HAP-1 (cell line): ENCODE results near the gene IP6K2.
"Not testable (repeated sequence)": the region's sequence is repeated elsewhere in the genome, so short reads cannot be mapped to it uniquely, and the experiment has no call there.

Experiments used
- DNase-seq, 2 experiments: peaks; one replicate each; pipeline ENCODE4 v3.0.0-alpha.2; 2016 to 2020; ENCODE audit warnings: low spot score in 2 of 2
- H3K27me3 ChIP-seq: fragments of 250-450 bp; sonication (Bioruptor Pico); 2 replicates; pipeline ENCODE4 v1.5.1; 2020; ENCODE audit warnings: low read depth, mild to moderate bottlenecking, moderate library complexity
- H3K36me3 ChIP-seq: fragments of 250-450 bp; sonication (Bioruptor Pico); replicated peaks from 2 replicates; pipeline ENCODE4 v1.5.1; 2020; ENCODE audit warnings: mild to moderate bottlenecking
- H3K4me1 ChIP-seq: fragments of 250-450 bp; sonication (Bioruptor Pico); 2 replicates; pipeline ENCODE4 v1.5.1; 2020; ENCODE audit warnings: mild to moderate bottlenecking
- H3K4me3 ChIP-seq: fragments of 250-450 bp; sonication (Bioruptor Pico); 2 replicates; pipeline ENCODE4 v1.5.1; 2020; ENCODE audit warnings: mild to moderate bottlenecking, moderate library complexity
- H3K9me3 ChIP-seq: fragments of 250-450 bp; sonication (Bioruptor Pico); 2 replicates; pipeline ENCODE4 v1.5.1; 2020; ENCODE audit warnings: mild to moderate bottlenecking, moderate library complexity
- in situ Hi-C: fragments of 300-500 bp; cut with MboI; formaldehyde crosslinking; loops from 3 replicates; pipeline ENCODE4 v1.14.3; 2020; ENCODE audit warnings: low sequenced_read_pairs, inconsistent platforms, mixed read lengths

IP6K2 gene

DNA sequence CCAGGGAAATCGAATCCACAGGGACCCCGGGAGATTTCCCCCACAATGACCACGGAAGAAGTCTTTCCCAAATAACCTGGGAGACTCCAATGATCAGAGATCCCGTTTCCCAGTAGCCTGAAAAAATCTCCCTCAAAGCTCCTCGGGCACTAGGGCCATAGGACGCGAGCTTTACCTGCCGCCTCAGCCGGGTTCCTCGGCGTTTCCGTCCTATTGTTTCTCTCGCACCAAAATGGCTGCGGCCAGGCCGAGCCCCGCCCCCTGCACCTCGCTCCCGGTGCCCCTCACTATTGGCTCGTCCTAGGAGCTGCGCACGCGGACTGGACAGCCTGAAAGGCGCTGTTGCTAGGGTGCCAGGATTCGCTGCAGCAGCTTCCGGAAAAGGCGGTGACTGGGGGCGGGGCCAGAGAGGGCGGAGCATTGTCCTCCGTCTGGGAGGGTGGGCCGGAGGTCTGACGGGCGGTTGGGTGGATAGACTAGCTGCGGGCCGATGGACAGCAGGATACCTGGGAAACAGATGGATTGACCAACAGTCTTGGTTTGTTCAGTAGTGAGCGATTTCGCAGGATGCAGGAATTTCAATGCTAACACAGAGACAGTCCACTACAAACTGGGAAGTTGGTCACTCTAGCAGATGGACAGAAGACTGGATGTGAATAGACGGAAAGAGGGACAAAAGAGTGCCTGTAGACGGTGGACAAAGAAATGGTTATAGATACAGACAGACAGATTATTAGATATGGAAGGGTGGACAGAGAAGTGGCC, at the start of gene IP6K2:
Gene IP6K2 (minus strand): TSS at position 240 of the 765 bp plus-strand sequence. CDS start 21,930 bp downstream, outside the sequence.
- H3K27me3 ChIP-seq = no peaks in the 10 kb centered on the region
- DNase-seq = peak; percentile 97 to 100
- no peaks in the 10 kb centered on the region for H3K9me3 ChIP-seq
- peak within 1 kb of the TSS; percentile 83 for H3K4me3 ChIP-seq
- H3K36me3 ChIP-seq = peaks cover 21% of the 10 kb centered on the region
- in situ Hi-C loops = no loop called here
- peaks cover 3% of the 10 kb centered on the region; the same call in 1 of the 2 replicates for H3K4me1 ChIP-seq

DNA sequence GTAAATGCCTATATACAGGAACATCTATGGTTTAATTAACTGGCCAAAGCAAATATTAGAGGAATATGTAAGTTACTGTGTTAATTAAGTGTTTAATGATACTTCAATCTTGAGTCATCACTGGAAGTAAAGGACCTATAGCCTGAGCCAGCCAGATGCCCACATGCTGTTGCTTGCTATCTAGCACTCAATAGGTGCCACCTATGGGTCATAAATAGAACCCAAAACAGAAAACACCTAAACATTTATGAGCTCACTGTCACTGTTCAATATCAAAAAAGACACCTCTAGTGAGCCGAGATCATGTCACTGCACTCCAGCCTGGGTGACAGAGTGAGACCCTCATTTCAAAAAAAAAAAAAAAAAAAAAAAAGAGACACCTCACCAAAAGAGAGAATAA, 48.4 kb upstream of the IP6K2 start:
- in situ Hi-C loops = no loop called here
- DNase-seq = no peak
- no peaks in the 10 kb centered on the region for H3K4me1 ChIP-seq

GRCh38 chr3:48762816-48763215, 45.8 kb upstream of the IP6K2 start:
- in situ Hi-C loops = no loop called here
- H3K36me3 ChIP-seq = peaks cover 10% of the 10 kb centered on the region

More for the DNA sequence above, 48.4 kb upstream of the IP6K2 start:
- H3K4me3 ChIP-seq = no peak overlapping the region
- H3K27me3 ChIP-seq = no peaks in the 10 kb centered on the region
- peaks cover 16% of the 10 kb centered on the region for H3K36me3 ChIP-seq
- no peaks in the 10 kb centered on the region for H3K9me3 ChIP-seq

DNA sequence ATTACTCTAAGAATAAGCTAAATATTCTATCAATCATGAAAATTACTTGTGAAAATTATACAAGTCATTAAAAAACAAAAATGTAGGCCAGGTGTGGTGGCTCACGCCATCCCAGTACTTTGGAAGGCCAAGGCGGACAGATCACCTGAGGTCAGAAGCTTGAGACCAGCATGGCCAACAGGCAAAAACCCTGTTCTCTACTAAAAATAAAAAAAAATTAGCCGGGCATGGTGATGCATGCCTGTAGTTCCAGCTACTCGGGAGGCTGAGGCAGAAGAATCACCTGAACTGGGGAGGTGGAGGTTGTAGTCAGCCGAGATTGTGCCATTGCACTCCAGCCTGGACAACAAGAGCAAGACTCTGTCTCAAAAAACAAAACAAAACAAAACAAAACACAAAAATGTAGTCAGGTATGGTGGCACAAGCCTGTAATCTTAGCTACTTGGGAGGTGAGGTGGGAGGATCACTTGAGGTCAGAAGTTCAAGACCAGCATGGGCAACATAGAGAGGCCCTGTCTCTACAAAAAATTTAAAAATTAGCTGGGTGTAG, 43.0 kb upstream of the IP6K2 start:
- H3K4me1 ChIP-seq, in situ Hi-C loops, H3K9me3 ChIP-seq, DNase-seq, H3K4me3 ChIP-seq, H3K27me3 ChIP-seq: not testable (repeated sequence)
- peaks cover 17% of the 10 kb centered on the region for H3K36me3 ChIP-seq

More at GRCh38 chr3:48762816-48763215, 45.8 kb upstream of the IP6K2 start:
- no peaks in the 10 kb centered on the region for H3K9me3 ChIP-seq
- no peaks in the 10 kb centered on the region for H3K4me1 ChIP-seq
- H3K27me3 ChIP-seq = no peaks in the 10 kb centered on the region
- no peak overlapping the region for H3K4me3 ChIP-seq
- DNase-seq = no peak

DNA sequence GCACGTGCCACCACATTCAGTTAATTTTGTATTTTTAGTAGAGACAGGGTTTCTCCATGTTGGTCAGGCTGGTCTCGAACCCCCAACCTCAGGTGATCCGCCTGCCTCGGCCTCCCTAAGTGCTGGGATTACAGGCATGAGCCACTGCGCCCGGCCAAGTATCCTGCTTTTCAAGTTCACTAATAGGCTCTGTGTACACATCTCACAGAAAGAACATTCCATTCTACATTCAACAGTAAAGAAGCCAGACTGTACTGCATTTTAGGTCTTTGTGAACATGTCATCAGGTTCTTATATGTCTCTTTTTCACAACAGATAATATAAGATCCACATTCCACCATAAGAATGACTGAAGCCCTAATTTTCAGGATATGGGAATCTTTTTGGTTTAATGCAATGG, 42.5 kb upstream of the IP6K2 start:
- in situ Hi-C loops = not testable (repeated sequence)

DNA sequence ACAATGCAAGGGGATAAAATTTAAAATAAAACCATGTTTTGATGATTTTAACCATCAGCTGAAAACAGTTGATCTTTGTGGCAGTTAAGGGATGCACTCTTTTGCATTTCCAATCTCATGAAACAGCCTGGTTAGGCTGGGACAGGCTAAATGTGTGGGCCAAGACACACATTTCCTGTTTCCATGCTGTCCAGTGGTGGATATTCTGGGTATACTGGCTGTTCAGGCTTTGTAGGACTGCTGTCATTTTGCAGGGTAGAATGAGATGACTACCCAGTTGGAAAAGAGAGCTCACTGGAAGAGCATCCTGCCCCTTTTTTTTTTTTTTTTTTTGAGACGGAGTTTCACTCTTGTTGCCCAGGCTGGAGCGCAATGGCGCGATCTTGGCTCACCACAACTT, 42.0 kb upstream of the IP6K2 start:
- no peaks in the 10 kb centered on the region for H3K9me3 ChIP-seq
- no peak for DNase-seq
- no peak overlapping the region for H3K4me3 ChIP-seq
- H3K36me3 ChIP-seq = peaks cover 9% of the 10 kb centered on the region
- in situ Hi-C loops = no loop called here
- no peaks in the 10 kb centered on the region for H3K27me3 ChIP-seq
- no peaks in the 10 kb centered on the region for H3K4me1 ChIP-seq

More for the DNA sequence above, 42.5 kb upstream of the IP6K2 start:
- not testable (repeated sequence) for DNase-seq, H3K4me1 ChIP-seq, H3K4me3 ChIP-seq, H3K9me3 ChIP-seq, H3K27me3 ChIP-seq
- peaks cover 12% of the 10 kb centered on the region for H3K36me3 ChIP-seq

DNA sequence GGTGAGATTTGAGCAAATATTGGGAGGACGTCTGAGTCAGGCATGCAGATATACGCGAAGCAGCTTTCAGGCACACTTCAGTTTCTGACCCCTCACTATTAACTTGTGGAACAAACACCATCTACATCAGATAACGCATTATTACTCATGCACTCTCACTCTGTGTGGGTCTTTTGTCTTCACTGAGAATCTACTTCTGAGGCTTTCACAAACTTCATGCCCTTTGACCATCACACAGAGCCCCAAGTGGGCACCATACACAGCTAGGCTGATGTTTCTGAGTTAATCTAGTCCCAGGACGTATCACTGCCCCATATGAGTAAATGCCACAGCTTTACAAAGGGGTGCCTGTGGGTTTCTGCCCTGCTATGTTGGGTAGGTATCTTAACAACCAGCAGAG, 39.6 kb upstream of the IP6K2 start:
- H3K4me3 ChIP-seq = no peak overlapping the region

GRCh38 chr3:48750856-48751255, 33.8 kb upstream of the IP6K2 start:
- in situ Hi-C loops = no loop called here
- no peak overlapping the region for H3K4me3 ChIP-seq
- H3K9me3 ChIP-seq = no peaks in the 10 kb centered on the region
- H3K27me3 ChIP-seq = no peaks in the 10 kb centered on the region
- H3K4me1 ChIP-seq = no peaks in the 10 kb centered on the region
- no peak for DNase-seq
- H3K36me3 ChIP-seq = peaks cover 19% of the 10 kb centered on the region

More for the DNA sequence above, 39.6 kb upstream of the IP6K2 start:
- in situ Hi-C loops = no loop called here
- H3K4me1 ChIP-seq = no peaks in the 10 kb centered on the region
- no peaks in the 10 kb centered on the region for H3K9me3 ChIP-seq
- no peak for DNase-seq
- peaks cover 7% of the 10 kb centered on the region for H3K36me3 ChIP-seq
- H3K27me3 ChIP-seq = no peaks in the 10 kb centered on the region

DNA sequence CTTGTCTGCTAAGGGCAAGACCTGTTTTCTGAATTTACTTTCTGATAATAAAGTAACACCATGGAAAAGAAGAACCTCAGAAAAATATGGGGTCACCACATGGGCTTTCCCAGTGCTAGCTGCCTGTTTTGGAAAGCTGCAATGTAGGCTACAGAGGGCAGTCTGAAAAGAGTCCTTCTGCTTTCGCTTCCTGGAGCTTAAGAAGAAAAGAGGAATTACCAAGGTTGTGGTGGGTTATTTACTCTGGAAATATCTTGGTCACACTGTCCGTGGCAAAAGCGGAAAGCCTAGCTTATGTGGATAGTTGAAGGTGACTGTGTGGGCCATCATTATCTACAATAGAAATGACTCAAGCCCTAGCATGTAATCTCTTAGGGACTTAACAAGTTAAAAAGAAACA, 31.7 kb upstream of the IP6K2 start:
- H3K4me3 ChIP-seq = no peak overlapping the region
- peaks cover 22% of the 10 kb centered on the region for H3K36me3 ChIP-seq
- in situ Hi-C loops = no loop called here
- H3K4me1 ChIP-seq = no peaks in the 10 kb centered on the region
- H3K9me3 ChIP-seq = no peaks in the 10 kb centered on the region
- DNase-seq = no peak
- no peaks in the 10 kb centered on the region for H3K27me3 ChIP-seq

DNA sequence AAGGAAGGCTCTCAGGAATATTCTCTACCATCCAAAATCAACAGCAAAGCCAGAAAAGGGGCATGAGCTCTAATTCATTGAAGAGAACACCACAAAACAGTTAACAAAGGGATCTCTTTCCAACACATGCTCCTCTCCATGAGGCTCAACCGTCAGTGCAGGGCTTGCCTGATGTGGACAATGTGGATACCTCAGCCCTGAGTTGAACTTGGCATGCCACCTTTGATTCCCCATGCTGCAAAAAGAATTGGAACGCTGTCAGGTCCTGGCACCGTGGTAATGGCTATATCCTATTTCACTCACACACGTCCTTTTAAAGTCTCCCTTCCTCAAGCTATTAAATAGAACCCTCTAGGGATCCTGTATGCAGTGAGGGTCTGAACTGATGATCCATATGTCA, 30.7 kb upstream of the IP6K2 start:
- Histone ChIP-seq H3K4me1 (no peaks in the 10 kb centered on the region), H3K36me3 (peaks cover 22% of the 10 kb centered on the region), H3K4me3 (no peak overlapping the region), H3K27me3 (no peaks in the 10 kb centered on the region), H3K9me3 (no peaks in the 10 kb centered on the region)
- DNase-seq = no peak
- in situ Hi-C loops = no loop called here

GRCh38 chr3:48747015-48747615, 30.1 kb upstream of the IP6K2 start:
- no peak for DNase-seq
- Histone ChIP-seq H3K4me3 (no peak overlapping the region), H3K4me1 (no peaks in the 10 kb centered on the region), H3K36me3 (peaks cover 22% of the 10 kb centered on the region), H3K27me3 (no peaks in the 10 kb centered on the region), H3K9me3 (no peaks in the 10 kb centered on the region)
- in situ Hi-C loops = no loop called here

DNA sequence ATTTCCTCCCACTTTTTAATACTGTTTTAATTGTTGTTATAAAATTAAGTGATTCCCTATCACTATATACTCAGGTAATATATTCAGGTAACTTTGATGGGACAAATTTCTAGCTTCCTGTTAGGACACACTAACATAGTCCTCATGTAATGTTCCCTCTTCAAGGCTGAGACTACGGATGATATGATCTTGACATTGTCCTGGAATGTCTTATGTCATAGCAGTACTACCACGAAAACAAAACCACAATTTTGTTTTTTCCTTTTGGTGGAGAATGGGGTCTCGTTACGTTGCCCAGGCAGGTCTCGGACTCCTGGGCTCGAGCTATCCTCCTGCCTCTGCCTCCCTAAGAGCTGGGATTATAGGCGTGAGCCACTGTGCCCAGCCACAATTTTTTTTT, 26.8 kb upstream of the IP6K2 start:
- Histone ChIP-seq H3K4me3 (no peak overlapping the region), H3K27me3 (no peaks in the 10 kb centered on the region), H3K9me3 (no peaks in the 10 kb centered on the region), H3K4me1 (peaks cover 7% of the 10 kb centered on the region), H3K36me3 (peaks cover 8% of the 10 kb centered on the region)
- in situ Hi-C loops = no loop called here
- no peak for DNase-seq

GRCh38 chr3:48741226-48741625, 24.2 kb upstream of the IP6K2 start:
- H3K9me3 ChIP-seq, in situ Hi-C loops, DNase-seq, H3K4me3 ChIP-seq, H3K36me3 ChIP-seq, H3K4me1 ChIP-seq, H3K27me3 ChIP-seq: not testable (repeated sequence)
